GM12892 (cell line): Measurements from ENCODE around the gene TDRD3.

Experiments used
- POLR2A ChIP-seq: IDR thresholded peaks from 2 replicates; pipeline ENCODE4 v1.6.1; 2011; ENCODE audit warnings: low read depth, low read length, control low read depth
- POLR2AphosphoS5 ChIP-seq: IDR thresholded peaks from 2 replicates; pipeline ENCODE4 v1.6.1; 2011; ENCODE audit warnings: low read depth, low read length, control low read depth
- TAF1 ChIP-seq: IDR thresholded peaks from 2 replicates; pipeline ENCODE4 v1.6.1; 2011; ENCODE audit warnings: low read depth, mild to moderate bottlenecking, control low read depth, low read length, borderline replicate concordance

DNA sequence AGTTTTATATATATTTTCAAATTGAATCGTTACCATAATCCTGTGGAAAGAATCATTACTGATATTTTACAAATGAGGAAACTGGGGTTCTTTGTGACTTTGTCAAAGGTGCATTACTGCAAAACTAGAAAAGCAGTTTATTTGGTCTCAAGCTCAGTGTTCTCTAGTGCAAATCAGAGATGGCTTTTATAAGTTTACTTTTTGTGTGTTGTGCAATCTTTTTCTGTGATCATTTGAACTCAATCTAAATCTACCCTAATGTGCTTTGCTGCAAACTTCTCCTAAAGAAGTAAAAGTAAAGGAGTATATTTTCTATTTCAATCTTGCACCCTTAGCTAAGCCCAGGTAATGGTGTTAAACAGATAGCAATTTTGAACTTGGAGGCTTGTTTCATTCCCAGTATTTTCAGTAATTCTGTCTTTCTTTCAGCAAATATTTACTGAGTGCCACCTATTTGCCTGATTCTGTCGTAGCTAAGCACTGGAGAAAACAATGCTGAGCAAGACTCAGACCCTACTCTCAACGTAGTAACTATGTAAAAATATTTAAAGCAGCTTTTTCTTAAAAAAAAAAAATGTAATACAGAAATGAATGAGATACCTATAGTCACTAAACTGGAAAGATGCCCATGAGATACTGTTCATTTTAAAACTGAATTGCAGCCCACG is 124.0 kb downstream of the TDRD3 start:
- TF ChIP-seq POLR2A (no peak), POLR2AphosphoS5 (no peak), TAF1 (no peak)
